Subcutaneous adipose tissue (tissue), 4 donors: ENCODE results near the gene BRD3OS. TPM values are rescaled to one million over a fixed set of nuclear protein-coding genes. Genes with fewer than 3 reads are reported as not detected.

ENCODE experiments used
- CTCF ChIP-seq: fragments of 450-650 bp; IDR thresholded peaks from one replicate; pipeline ENCODE4 v1.5.1; 2016; ENCODE audit warnings: low read depth, mild to moderate bottlenecking, control low read depth, antibody characterized with exemption, moderate library complexity
- total RNA-seq, 4 donors: library from RNA; depleted of rRNA; stranded (reverse); fragments of >200 nt; gene quantifications; one replicate each; pipeline ENCODE4 v1.1.0, GENCODE V29; 2016

BRD3OS gene
- total RNA-seq, 4 donors from 2014 or later, result 6.8 to 25.8 (median 11.4) TPM

GRCh38 chr9:133990366-133991213 is 34.7 kb upstream of the BRD3OS start:
- no peak for TF ChIP-seq CTCF

GRCh38 chr9:133991214-133991921 is 33.9 kb upstream of the BRD3OS start:
- TF ChIP-seq CTCF, result no peak

- TF ChIP-seq CTCF, result no peak
Measured at GRCh38 chr9:133991964-133992779, 33.1 kb upstream of the BRD3OS start, which contains the start of gene VAV2. TSS of gene VAV2 (minus strand) at chr9:133992324. CDS start at chr9:133992278, 46 bp downstream.

- TF ChIP-seq CTCF, result no peak
Measured at GRCh38 chr9:133992780-133993634, 32.3 kb upstream of the BRD3OS start.

- TF ChIP-seq CTCF, result no peak
Measured at GRCh38 chr9:133993635-133994253, 31.5 kb upstream of the BRD3OS start.

- no peak for TF ChIP-seq CTCF
Measured at GRCh38 chr9:133994353-133995011, 30.8 kb upstream of the BRD3OS start.
